Stimulated activated CD8-positive, alpha-beta memory T cell treated with anti-CD3 and anti-CD28 coated beads, Interleukin-7, amount 100 ng/mL, for 1 hour (primary cell): ENCODE data around the gene GRIK3.

Experiments used
- DNase-seq, 2 donors: peaks; one replicate each; pipeline ENCODE4 v3.0.0-alpha.2; 2020; ENCODE audit warnings: low read depth in 2 of 2

The GRIK3 gene

DNA sequence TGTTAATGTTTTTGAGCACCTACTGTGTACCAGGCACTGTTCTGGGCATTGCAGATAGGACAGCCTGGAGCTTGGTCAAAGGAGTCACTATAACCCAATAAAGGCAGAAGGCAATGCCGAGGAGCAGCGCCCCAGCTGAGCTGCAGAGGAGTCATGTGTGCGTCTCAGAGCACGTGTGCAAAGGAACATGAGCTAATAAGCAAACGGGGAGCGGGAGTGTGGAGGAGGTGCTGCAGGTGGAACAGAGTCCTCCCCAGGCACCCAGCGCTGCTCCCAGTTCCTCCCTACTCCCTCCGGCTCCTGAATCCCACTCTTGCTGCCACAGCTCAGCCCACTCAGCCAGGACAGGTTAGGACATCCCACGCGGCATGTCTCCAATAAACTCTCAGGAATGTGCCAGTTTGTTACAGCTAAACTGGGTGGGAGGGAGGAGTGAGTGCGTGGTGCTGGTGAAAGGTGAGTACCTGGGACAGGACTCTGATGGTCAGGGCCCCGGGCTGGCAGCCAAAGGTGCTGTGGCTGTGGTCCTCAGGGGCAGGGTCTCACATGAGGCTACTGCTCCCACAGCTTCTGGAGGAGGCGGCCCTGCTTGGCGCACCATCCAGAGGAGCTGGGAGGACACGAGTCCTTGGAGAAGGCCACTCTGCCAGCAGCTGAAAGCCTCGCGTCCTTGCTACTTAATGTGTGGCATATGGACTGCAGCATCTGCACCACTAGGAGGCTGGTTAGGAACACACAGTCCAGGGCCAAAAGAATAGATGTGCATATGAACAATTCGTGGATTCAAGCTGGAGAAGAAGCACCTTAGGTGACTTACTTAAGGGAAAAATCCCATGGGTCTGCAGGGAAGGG, 52.3 kb downstream of the GRIK3 start:
- DNase-seq, result no peak

DNA sequence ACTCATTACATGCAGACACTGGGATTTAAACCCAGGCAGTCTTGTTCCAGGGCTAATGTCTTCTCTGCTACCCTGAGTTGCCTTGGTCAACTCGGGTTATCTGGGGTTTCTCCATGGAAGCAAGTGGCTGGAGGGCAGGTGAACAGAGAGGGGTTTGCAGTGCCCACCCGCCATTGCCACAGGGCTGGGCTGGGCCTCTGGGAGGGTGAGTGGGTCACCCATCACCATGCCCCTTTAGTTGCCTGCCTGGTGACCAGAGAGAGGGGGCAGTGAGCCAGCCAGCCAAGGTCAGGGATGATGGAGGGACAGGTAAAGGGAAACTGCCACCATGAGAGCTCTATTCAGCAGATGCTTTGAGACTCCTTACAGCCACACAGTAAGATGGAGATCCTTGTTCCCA, 53.2 kb downstream of the GRIK3 start:
- DNase-seq, result no peak

GRCh38 chr1:36977731-36978406, 56.4 kb downstream of the GRIK3 start:
- DNase-seq, result no peak

DNA sequence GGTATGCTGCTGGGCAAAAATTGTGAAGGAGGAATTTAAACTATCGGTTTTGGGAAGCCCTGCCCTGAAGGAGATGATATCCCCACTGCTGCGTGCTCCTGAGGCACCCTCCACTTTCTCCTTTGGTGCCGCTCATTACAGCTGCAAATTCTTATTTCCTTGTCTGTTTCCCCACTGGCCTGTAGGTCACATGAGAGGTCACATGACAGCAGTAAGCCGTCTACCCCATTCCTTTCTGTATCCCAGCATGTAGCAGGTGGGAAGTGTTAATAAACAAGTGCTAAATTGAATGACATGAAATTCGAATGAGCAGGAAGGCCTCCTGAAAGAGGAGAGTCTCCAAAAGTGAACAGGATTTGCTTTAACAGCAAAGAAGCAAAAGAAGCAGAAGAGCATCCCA, 58.7 kb downstream of the GRIK3 start:
- DNase-seq, result no peak

- no peak for DNase-seq
Observed at GRCh38 chr1:36973056-36973455, 61.3 kb downstream of the GRIK3 start.

- DNase-seq, result no peak
Observed at GRCh38 chr1:36971852-36972618, 62.3 kb downstream of the GRIK3 start.

DNA sequence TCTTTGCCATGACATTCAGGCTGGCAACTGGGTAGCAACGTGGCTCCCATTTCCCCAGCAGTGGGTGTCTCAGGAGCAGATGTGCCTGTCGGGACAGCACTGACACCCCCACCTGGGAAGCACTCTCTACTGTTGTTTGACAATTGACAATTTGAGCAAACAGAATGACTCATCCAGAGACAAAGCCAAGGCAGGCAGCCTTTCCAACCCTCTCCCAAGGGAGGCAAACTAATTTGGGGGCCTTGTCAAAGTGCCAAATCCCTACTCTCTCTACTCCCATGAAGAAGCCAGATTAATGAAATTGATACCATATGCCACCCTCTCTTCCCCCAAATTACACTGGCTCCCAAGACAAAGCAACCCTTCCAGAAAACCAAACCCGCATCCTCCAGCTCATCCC, 65.6 kb downstream of the GRIK3 start:
- no peak for DNase-seq

GRCh38 chr1:36966242-36966641, 68.1 kb downstream of the GRIK3 start:
- DNase-seq, result no peak

GRCh38 chr1:36965275-36966159, 68.8 kb downstream of the GRIK3 start:
- no peak for DNase-seq

- DNase-seq, result no peak
Observed at GRCh38 chr1:36964830-36965229, 69.5 kb downstream of the GRIK3 start.

GRCh38 chr1:36963006-36963405, 71.3 kb downstream of the GRIK3 start:
- DNase-seq, result no peak

DNA sequence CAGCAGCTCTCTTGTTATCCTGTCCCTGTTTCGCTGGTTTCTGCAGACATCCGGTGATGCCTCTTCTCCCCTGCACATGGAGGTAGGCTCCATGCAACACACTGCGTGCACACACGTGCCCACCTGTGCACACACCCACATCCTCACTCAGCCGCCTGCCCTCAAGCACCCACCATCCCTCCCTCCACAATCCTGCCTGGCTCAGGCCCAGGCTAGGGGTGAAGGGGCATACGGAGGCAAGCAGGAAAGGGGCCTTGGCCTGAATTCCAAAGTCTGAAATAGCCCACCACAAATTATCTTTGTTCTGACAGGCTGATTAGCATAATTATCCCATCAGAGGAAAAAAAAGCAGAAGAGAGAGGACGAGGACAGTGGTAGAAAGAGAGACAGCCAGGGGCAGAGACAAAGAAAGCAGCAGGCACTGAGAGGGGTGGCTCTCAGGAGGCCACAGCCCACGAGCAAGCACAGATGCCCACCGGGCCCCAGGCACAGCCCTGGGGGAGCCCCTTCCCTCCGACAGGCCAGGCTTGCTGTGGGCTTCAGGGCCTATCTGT, 73.2 kb downstream of the GRIK3 start:
- DNase-seq, result no peak

- DNase-seq, result no peak
Observed at GRCh38 chr1:36956570-36956969, 77.7 kb downstream of the GRIK3 start.

DNA sequence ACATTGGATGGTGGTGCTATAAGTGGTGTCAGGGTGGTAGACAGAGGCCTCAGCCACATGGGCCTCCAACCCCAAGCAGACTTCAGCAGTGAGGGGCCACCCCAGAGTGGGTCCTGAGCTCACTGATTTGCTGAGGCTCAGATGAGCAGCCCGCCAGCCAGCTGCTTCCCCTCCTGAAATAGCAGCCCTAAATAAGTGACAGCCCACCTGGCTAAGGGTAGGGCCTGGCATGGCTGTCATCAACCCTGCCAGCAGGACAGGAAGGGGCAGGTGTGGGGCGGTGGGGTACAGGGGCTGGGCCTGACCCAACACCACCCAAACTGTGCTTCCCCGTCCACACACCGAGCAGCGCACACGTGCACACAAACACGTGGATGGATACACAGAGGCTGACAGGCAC, 79.3 kb downstream of the GRIK3 start:
- DNase-seq, result no peak

DNA sequence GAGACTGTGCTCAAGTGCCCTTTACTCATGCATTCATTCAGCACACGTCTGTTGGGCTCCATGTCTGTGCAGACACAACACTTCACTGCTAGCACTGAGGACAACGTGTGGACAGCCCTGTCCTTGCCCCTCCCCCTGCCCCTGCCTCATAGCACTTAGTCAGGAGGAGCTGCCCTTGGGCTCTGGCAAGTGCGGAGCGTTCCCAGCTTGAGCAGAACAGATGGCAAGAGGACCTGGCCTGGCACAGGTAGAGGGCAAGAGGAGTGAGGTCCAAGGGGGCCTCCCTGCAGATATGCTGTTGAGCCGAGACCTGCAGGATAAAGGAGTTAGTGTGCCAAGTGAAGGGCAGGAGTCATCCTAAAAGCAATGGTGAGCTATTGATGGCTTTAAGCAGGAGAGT, 81.3 kb downstream of the GRIK3 start:
- DNase-seq, result no peak

DNA sequence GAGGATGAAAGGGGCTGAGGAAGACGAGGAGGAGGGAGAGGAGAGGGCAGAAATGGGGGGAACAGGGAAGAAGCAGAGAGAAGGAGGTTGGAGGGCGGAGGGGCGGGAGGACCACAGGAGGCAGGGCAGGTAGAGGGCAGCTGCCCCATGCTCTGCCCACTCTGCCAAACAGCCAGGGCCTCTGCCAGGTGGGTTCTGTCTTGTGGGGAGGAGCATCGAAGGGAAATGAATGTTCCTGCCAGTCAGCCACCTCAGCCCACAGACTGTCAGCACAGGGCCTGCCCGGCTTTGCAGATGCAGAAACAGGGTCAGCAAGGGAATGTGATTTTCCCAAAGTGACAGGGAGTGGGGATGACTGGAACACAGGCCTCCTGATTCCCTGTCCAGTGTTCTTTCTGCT, 82.6 kb downstream of the GRIK3 start:
- DNase-seq, result no peak

- no peak for DNase-seq
Observed at GRCh38 chr1:36951292-36951750, 83.0 kb downstream of the GRIK3 start.

DNA sequence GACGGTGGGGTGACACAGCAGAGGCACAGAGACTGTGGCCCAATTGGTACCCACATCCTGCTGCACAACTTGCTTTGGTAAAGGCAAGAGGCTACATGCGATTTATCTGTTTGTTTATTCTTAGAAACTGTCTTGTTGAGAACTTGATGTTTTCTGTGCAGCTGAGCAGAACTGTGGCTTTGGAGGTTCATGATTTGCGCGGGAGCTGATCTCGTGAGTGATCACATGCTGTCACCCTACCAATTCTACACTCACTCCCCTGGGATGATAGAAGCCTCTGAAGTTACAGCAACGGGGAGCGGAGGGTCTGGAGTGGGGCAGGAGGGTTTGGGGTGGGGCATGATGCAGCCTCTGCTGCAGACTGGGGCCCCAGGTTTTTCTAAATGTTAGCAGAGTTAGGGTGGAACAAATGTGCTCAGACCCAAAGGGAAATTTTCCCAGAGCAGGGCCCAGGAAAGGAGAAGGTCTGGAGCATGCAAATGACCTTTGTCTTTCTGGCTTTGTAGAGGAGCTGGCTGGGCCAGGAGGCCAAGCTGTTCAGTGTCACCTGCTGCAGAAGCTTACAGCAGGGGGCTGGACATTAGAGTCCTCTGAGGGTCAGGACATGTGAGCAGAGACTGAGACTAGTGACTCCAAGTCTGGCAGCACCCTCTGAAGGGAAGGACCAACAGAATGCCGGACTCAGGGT, 83.6 kb downstream of the GRIK3 start:
- no peak for DNase-seq

DNA sequence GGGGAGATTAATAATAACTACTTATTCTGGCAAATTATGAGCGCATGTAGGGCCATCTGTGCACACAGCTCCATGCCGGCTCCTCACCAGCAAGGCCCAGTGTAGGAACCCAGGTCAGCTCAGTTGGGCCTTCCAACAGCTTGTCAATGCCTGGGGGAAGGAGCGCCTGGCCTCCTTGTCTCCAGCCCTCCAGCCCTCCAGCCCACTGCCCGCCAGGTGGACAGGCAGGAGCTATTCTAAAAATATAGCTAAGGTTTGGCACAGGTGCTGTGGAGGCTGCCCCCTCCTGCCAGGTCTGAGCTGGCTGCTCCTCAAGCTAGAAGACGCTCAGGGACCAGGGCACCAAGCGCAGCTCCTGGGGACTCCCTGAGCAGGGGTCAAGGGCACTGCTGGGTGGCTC, 85.7 kb downstream of the GRIK3 start:
- DNase-seq, result no peak

GRCh38 chr1:36948147-36948546, 86.2 kb downstream of the GRIK3 start:
- DNase-seq, result no peak

DNA sequence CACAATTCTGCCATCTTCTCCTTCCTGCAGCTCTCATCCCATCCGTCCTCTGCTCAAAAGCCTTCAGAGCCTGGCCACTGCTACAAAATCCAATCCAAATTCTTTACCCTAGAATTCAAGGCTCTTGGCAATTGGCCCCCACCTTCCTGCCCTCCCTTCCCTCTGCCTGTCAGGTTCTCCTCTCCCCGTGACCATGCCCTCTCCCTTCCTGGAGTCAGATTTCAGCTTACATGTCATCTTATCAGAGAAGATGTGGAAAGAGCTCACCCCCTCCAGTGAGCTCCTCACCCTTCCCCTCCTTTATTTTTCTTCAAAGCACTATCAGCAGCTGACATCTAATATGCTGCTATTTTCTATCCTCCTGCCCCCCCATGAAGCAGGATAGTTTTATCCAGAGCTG, 86.9 kb downstream of the GRIK3 start:
- no peak for DNase-seq
